Stimulated activated CD8-positive, alpha-beta memory T cell treated with anti-CD3 and anti-CD28 coated beads, Interleukin-4, amount 100 ng/mL, for 4 hours (primary cell): ENCODE measurements around the gene SIVA1.

Experiments
- DNase-seq, 2 donors: peaks; one replicate each; pipeline ENCODE4 v3.0.0-alpha.2; 2020; ENCODE audit warnings: low read depth in 2 of 2, low spot score in 1 of 2

The SIVA1 gene

GRCh38 chr14:104734601-104734990 is 18.4 kb upstream of the SIVA1 start:
- no peak for DNase-seq

DNA sequence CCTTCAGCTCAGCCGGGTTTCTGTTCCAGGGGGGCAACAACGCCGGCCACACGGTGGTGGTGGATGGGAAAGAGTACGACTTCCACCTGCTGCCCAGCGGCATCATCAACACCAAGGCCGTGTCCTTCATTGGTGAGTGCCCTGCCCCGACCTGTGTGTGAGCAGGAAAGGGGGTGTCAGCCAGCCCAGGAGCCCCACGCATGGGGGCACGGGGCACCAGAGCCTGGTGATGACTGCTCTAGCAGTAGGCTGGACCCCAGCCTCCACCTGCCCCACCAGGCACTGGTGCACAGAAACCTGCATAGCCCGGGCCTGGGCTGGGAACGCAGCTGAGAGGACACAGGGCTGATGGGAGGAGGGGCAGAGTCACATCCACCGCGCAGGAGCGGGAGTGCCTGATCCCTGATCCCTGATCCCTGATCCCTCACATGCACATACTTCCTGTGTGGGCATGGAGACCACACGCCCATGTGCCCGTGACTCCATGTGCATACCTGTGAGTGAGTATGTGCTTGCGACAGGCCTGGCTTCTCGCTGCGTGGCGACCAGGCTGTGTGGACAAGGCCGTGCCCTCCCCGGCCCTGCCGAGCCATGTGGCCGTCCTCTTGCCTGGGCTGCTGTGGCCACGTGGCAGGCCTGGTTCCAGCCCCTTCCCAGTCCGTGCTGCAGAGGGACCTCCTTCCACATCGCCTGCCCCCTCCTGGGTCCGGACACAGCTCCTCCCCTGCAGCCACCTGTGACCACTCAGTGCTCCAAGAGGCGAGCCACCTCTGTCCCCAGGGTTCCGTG is 17.8 kb upstream of the SIVA1 start:
- no peak for DNase-seq

DNA sequence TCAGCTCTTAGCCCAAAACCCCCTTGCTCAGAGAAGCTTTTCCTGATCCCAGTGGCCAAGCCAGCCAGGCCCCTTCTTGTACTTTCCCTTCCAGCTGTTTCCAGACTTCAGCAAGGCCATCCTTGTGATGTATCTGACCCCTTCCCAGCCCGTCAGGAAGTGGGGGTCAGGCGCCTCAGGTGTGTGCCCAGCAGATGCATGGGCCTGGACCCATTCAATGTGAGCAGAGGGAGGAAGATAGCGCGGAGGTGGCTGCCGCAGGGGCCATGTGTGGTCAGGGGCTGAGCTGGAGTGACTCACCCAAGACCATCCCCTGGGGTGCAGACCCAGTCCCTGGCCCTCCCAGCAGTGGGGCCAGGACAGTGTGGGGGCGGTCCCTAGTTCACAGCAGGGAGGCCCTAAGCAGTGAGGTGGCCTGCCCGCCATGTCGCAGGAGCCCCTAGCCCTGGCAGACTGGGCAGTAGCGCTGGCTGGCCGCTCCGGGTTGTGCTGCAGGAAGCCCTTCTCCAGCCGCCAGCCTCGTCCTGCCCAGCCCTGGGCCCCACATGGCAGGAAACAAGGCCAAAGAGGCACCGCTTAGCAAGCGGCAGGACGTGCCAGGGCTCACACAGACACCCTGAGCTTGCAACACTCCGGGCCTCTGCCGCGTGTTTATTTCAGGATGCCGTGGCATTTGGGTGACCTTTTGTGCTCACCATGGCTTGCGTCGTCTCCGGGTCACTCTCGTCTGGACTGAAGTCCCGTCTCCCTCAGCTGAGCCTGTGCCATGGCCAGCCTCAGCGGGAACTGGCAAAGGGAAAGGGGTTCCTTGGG is 16.9 kb upstream of the SIVA1 start:
- no peak for DNase-seq

- no peak for DNase-seq
Measured at GRCh38 chr14:104738375-104739019, 14.4 kb upstream of the SIVA1 start.

DNA sequence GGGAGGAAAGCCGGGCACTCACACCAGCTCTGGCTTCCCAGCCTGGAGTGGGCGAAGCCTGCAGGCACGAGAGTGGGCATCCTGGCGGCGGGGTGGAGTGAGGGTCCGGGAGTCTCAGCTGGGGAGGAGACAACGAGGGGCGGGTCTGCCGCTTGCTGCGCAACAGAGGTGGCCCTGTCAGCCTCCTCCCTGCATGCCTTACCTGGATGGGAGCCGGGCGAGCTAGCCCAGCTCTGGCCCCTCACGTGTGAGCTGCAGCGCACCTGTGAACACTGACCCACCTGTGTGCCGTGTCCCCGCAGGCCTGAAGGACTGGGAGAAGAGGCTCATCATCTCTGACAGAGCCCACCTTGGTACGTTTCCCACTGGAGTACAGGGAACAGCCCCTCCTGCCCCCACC is 13.9 kb upstream of the SIVA1 start:
- DNase-seq = no peak

- no peak for DNase-seq
Measured at GRCh38 chr14:104739546-104740516, 13.1 kb upstream of the SIVA1 start.

- no peak for DNase-seq
Measured at GRCh38 chr14:104741108-104741802, 11.7 kb upstream of the SIVA1 start.

DNA sequence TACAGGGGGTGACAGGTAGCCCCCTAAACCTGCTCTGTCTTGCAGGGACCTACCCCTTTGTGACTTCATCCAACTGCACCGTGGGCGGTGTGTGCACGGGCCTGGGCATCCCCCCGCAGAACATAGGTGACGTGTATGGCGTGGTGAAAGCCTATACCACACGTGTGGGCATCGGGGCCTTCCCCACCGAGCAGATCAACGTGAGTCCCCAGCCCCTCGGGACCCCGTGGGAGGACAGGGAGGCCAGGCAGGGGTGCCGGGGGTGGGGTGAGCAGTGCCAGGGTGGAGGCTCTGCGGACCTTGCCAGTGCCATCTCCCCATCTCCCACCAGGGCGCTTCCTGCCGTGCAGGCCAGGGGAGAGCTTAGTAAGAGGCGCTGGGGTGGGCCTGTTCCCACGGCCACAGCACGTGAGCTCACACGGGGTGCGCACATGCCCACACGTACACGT is 11.1 kb upstream of the SIVA1 start:
- no peak for DNase-seq

- no peak for DNase-seq
Measured at GRCh38 chr14:104742586-104743455, 10.1 kb upstream of the SIVA1 start.

- no peak for DNase-seq
Measured at GRCh38 chr14:104743461-104744380, 9.2 kb upstream of the SIVA1 start.

DNA sequence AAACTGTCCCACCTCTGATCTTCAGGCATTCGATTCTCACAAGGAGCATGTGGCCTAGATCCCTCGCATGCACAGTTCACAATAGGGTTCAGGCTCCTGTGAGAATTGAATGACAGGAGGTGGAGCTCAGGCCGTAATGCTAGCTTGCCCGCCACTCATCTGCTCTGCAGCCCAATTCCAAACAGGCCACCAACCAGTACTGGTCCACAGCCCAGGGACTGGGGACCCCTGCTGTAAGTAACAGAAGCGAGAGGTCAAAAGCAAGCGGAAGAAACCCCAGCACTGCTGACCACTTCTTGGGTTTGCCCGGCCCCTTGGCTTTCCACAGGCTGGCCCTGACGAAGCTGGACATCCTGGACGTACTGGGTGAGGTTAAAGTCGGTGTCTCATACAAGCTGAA is 8.5 kb upstream of the SIVA1 start:
- DNase-seq = no peak

DNA sequence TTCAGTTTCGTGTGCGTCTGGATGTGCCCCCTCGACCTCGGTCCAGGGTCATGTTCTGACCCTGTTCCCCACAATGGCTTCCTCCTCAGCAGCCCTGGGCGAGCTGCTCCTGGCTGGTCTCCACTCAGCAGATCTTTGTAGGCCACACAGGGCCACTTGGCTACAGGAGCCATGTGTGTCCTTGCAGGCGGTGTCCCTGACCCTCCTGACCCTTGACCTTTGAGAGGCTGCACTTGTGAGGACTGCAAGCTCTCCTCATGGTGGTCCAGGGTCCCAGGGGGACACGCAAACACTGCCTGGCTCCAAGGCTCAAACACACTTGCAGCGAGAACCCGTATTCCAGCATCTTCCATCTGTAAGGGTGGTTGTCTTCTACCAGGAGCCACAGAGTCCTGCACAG is 7.5 kb upstream of the SIVA1 start:
- DNase-seq = no peak

GRCh38 chr14:104746071-104746545 is 6.8 kb upstream of the SIVA1 start:
- DNase-seq = no peak

- DNase-seq = no peak
Measured at GRCh38 chr14:104746934-104747481, 5.9 kb upstream of the SIVA1 start.

- no peak for DNase-seq
Measured at GRCh38 chr14:104747876-104748275, 5.1 kb upstream of the SIVA1 start.

GRCh38 chr14:104749111-104749649 is 3.8 kb upstream of the SIVA1 start:
- no peak for DNase-seq

- DNase-seq = no peak
Measured at GRCh38 chr14:104750056-104750752, 2.7 kb upstream of the SIVA1 start.
